OCI-LY7 (cell line): Measurements from ENCODE around the gene SH3TC2. TPM values are rescaled to one million over a fixed set of nuclear protein-coding genes. Genes with fewer than 3 reads are reported as not detected.

ENCODE experiments used
- BruUV-seq: library from RNA; stranded (reverse); fragments of 400-500 nt; replicated peaks from 2 replicates; lab custom pipeline; 2021; lab: Mats Ljungman, UMichigan
- CTCF ChIA-PET: fragments of 300-600 bp; sonication (Branson Sonifier 250); formaldehyde crosslinking; loops from one replicate; lab custom pipeline; 2022; ENCODE audit warnings: antibody characterized with exemption; ENCODE audit not compliant: unreplicated experiment; lab: Charles Lee
- POLR2A ChIA-PET: fragments of 300-600 bp; sonication (Branson Sonifier 250); formaldehyde crosslinking; loops from one replicate; lab custom pipeline; 2022; ENCODE audit warnings: antibody characterized with exemption; lab: Charles Lee
- DNase-seq: peaks from one replicate; pipeline ENCODE4 v3.0.0-alpha.2; 2015; ENCODE audit warnings: low spot score
- H2AFZ ChIP-seq: fragments of 200-600 bp; sonication (generic), shearing (Covaris generic); 2 replicates; pipeline ENCODE4 v1.6.1; 2014; ENCODE audit warnings: mild to moderate bottlenecking, antibody characterized with exemption, low read length, moderate library complexity
- H3K27ac ChIP-seq: fragments of 200-600 bp; sonication (generic); 2 replicates; pipeline ENCODE4 v1.5.1; 2014; ENCODE audit warnings: mixed run types, low read depth, mild to moderate bottlenecking, moderate library complexity, low read length, inconsistent platforms; ENCODE audit not compliant: poor library complexity, severe bottlenecking
- H3K36me3 ChIP-seq: fragments of 200-600 bp; sonication (generic); 2 replicates; pipeline ENCODE4 v1.6.1; 2014; ENCODE audit warnings: mild to moderate bottlenecking, antibody characterized with exemption, low read length, moderate library complexity, mixed read lengths; ENCODE audit not compliant: insufficient read depth
- H3K4me1 ChIP-seq: fragments of 200-600 bp; sonication (generic); 2 replicates; pipeline ENCODE4 v1.5.1; 2014; ENCODE audit warnings: mild to moderate bottlenecking, low read length; ENCODE audit not compliant: insufficient read depth, poor library complexity, severe bottlenecking
- H3K4me2 ChIP-seq: fragments of 200-600 bp; sonication (generic); 2 replicates; pipeline ENCODE4 v1.6.1; 2014; ENCODE audit warnings: mild to moderate bottlenecking, low read length
- H3K4me3 ChIP-seq: fragments of 200-600 bp; sonication (generic); 2 replicates; pipeline ENCODE4 v1.5.1; 2014; ENCODE audit warnings: mild to moderate bottlenecking, low read depth, low read length; ENCODE audit not compliant: poor library complexity, severe bottlenecking
- H3K79me2 ChIP-seq: fragments of 200-600 bp; sonication (generic); 2 replicates; pipeline ENCODE4 v1.6.1; 2016; ENCODE audit warnings: low read depth, mild to moderate bottlenecking, low read length, moderate library complexity, mixed read lengths; ENCODE audit not compliant: insufficient read depth
- H3K9me2 ChIP-seq: fragments of 200-600 bp; sonication (generic); 2 replicates; pipeline ENCODE4 v1.6.1; 2016; ENCODE audit warnings: mild to moderate bottlenecking, low read length, mixed read lengths; ENCODE audit not compliant: insufficient read depth
- H3K9me3 ChIP-seq: fragments of 200-600 bp; sonication (generic); 2 replicates; pipeline ENCODE4 v1.6.1; 2014; ENCODE audit warnings: mild to moderate bottlenecking, mixed run types, low read length, mixed read lengths
- H4K20me1 ChIP-seq: fragments of 200-600 bp; sonication (generic); 2 replicates; pipeline ENCODE4 v1.6.1; 2014; ENCODE audit warnings: mild to moderate bottlenecking, antibody characterized with exemption, low read length, moderate library complexity, mixed read lengths; ENCODE audit not compliant: insufficient read depth
- CTCF ChIP-seq: fragments of 200-600 bp; sonication (generic); conservative IDR thresholded peaks from 2 replicates; pipeline ENCODE4 v1.5.1; 2014; ENCODE audit warnings: mild to moderate bottlenecking, antibody characterized with exemption, low read length, moderate library complexity, mixed read lengths
- EZH2phosphoT487 ChIP-seq: fragments of 200-600 bp; sonication (generic); IDR thresholded peaks from 2 replicates; pipeline ENCODE4 v1.6.1; 2018; ENCODE audit warnings: low read depth, borderline replicate concordance, mild to moderate bottlenecking, mixed run types, antibody characterized with exemption, low read length, moderate library complexity, mixed read lengths
- intact Hi-C: fragments of 100-400 bp; cut with micrococcal nuclease; formaldehyde crosslinking; loops from one replicate; pipeline ENCODE4 v1.10.0; 2022; ENCODE audit not compliant: unreplicated experiment
- total RNA-seq, 2 experiments: library from RNA; depleted of rRNA in 1 of 2; stranded (reverse); fragments of >200 nt in 1 of 2; shearing (Covaris generic) in 1 of 2; gene quantifications; 2 replicates each; pipeline ENCODE4 v1.2.3, GENCODE V29; 2014 to 2022

The SH3TC2 gene
- total RNA-seq, 2 experiments from 2014 or later: not detected

- POLR2A ChIA-PET: no interaction called here
- no peak overlapping the region for H3K4me2 ChIP-seq
- intact Hi-C loops: no loop called here
- no peak overlapping the region for H3K4me3 ChIP-seq
- no peaks in the 10 kb centered on the region for H3K9me3 ChIP-seq
- BruUV-seq: no TSS peak
- H3K4me1 ChIP-seq: no peaks in the 10 kb centered on the region
- H2AFZ ChIP-seq: no peak overlapping the region
- no peaks in the 10 kb centered on the region for H3K36me3 ChIP-seq
- no peak for TF ChIP-seq EZH2phosphoT487
- no peak for TF ChIP-seq CTCF
- no peak for DNase-seq
- H4K20me1 ChIP-seq: no peaks in the 10 kb centered on the region
- CTCF ChIA-PET: no interaction called here
- H3K79me2 ChIP-seq: no peaks in the 10 kb centered on the region
- H3K27ac ChIP-seq: no peak overlapping the region
- H3K9me2 ChIP-seq: no peaks in the 10 kb centered on the region
Observed at GRCh38 chr5:149060325-149060724, 2.5 kb downstream of the SH3TC2 start.

- no peak overlapping the region for H2AFZ ChIP-seq
- POLR2A ChIA-PET: no interaction called here
- intact Hi-C loops: no loop called here
- no peaks in the 10 kb centered on the region for H3K4me1 ChIP-seq
- no peak overlapping the region for H3K4me3 ChIP-seq
- CTCF ChIA-PET: interaction anchor here (0.6 kb wide), 1 partner anchor 184 kb away, joined by 3 read pairs; no protein-coding TSS in a partner anchor
- no peaks in the 10 kb centered on the region for H3K36me3 ChIP-seq
- H4K20me1 ChIP-seq: no peaks in the 10 kb centered on the region
- H3K79me2 ChIP-seq: no peaks in the 10 kb centered on the region
- no peaks in the 10 kb centered on the region for H3K9me2 ChIP-seq
- no peak for DNase-seq
- H3K9me3 ChIP-seq: no peaks in the 10 kb centered on the region
- BruUV-seq: no TSS peak
- H3K4me2 ChIP-seq: no peak overlapping the region
- TF ChIP-seq CTCF (no peak), EZH2phosphoT487 (no peak)
- H3K27ac ChIP-seq: no peak overlapping the region
Observed at GRCh38 chr5:149056616-149057165, 6.2 kb downstream of the SH3TC2 start.

GRCh38 chr5:149054416-149054815 lies 8.4 kb downstream of the SH3TC2 start:
- Histone ChIP-seq H3K4me1 (no peaks in the 10 kb centered on the region), H3K36me3 (no peaks in the 10 kb centered on the region), H4K20me1 (no peaks in the 10 kb centered on the region), H3K9me3 (no peaks in the 10 kb centered on the region), H3K79me2 (no peaks in the 10 kb centered on the region), H3K9me2 (no peaks in the 10 kb centered on the region), H2AFZ (no peak overlapping the region), H3K4me3 (no peak overlapping the region), H3K27ac (no peak overlapping the region), H3K4me2 (no peak overlapping the region)
- ChIA-PET POLR2A (no interaction called here), CTCF (no interaction called here)
- TF ChIP-seq EZH2phosphoT487 (no peak), CTCF (no peak)
- no TSS peak for BruUV-seq
- no peak for DNase-seq
- intact Hi-C loops: no loop called here
